ENCODE data around the gene AIG1. TPM values are rescaled to one million over a fixed set of nuclear protein-coding genes. Genes with fewer than 3 reads are reported as not detected.

The AIG1 gene
- total RNA-seq, 1 donor from 2014 or later: 60.6 TPM

DNA sequence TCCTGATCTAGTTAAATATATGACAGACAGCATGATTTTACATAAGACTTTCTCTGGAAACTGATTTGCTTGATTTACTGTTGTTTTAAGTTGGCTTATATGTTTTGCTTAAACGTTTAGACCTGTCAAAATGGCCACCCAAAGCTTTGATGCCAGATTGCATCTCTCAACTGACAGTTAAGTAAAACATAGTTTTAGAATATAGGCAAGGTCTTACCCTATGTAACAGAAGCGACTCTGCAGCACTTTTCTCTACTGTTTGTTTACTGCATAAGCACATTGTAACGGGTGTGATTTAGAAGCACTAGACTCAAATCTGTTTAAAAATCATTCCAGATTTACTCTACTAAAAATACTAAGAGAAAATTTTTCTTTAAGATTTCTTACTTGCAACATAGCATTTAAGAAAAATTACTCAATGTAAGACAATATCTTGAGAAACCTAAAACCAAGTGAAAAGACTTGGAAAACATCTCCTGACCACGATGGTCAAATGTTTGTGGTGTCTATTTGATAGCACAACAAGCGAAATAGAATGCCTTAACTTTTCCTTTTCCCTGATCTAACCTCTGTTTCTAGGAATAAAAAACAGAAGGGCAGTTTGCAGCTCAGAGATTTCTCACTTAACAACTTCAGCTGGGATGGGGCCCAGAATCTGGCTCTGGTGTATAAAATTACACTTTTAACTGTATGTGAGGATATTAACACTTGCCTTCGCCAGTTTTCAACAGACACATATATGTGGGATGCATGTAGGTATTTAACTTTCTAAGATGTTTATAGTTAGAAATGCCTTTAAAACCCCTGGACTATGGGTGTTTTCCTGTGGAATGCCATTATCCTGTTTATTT, 47.4 kb downstream of the AIG1 start:
- FAIRE-seq (no peak), DNase-seq (ENCODE audit: low read depth) (no peak)
- no peak overlapping the region for H3K4me3 ChIP-seq (ENCODE audit: low read depth, low read length)
- TF ChIP-seq, protein P1, sequence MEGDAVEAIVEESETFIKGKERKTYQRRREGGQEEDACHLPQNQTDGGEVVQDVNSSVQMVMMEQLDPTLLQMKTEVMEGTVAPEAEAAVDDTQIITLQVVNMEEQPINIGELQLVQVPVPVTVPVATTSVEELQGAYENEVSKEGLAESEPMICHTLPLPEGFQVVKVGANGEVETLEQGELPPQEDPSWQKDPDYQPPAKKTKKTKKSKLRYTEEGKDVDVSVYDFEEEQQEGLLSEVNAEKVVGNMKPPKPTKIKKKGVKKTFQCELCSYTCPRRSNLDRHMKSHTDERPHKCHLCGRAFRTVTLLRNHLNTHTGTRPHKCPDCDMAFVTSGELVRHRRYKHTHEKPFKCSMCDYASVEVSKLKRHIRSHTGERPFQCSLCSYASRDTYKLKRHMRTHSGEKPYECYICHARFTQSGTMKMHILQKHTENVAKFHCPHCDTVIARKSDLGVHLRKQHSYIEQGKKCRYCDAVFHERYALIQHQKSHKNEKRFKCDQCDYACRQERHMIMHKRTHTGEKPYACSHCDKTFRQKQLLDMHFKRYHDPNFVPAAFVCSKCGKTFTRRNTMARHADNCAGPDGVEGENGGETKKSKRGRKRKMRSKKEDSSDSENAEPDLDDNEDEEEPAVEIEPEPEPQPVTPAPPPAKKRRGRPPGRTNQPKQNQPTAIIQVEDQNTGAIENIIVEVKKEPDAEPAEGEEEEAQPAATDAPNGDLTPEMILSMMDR (IDR thresholded peaks at IDR 0.05; ENCODE audit: insufficient read depth, low read length, severe bottlenecking): no peak
- peaks cover 2% of the 10 kb centered on the region for H3K36me3 ChIP-seq (ENCODE audit: control insufficient read depth, insufficient read depth, low read length)
- no peaks in the 10 kb centered on the region for H3K27me3 ChIP-seq (ENCODE audit: control insufficient read depth, insufficient read depth, low read length)

GRCh38 chr6:143109196-143109595, 48.5 kb downstream of the AIG1 start:
- DNase-seq (ENCODE audit: low read depth) (no peak), FAIRE-seq (no peak)
- TF ChIP-seq, protein P1 (IDR thresholded peaks at IDR 0.05; ENCODE audit: insufficient read depth, low read length, severe bottlenecking): no peak
- peaks cover 2% of the 10 kb centered on the region for H3K36me3 ChIP-seq (ENCODE audit: control insufficient read depth, insufficient read depth, low read length)
- no peaks in the 10 kb centered on the region for H3K27me3 ChIP-seq (ENCODE audit: control insufficient read depth, insufficient read depth, low read length)
- no peak overlapping the region for H3K4me3 ChIP-seq (ENCODE audit: low read depth, low read length)

GRCh38 chr6:143110572-143110971, 49.9 kb downstream of the AIG1 start:
- no peak for FAIRE-seq
- TF ChIP-seq, protein P1 (IDR thresholded peaks at IDR 0.05; ENCODE audit: insufficient read depth, low read length, severe bottlenecking): no peak
- peak; percentile 24 for DNase-seq (ENCODE audit: low read depth)
- Histone ChIP-seq H3K27me3 (ENCODE audit: control insufficient read depth, insufficient read depth, low read length) (no peaks in the 10 kb centered on the region), H3K4me3 (ENCODE audit: low read depth, low read length) (no peak overlapping the region), H3K36me3 (ENCODE audit: control insufficient read depth, insufficient read depth, low read length) (peaks cover 2% of the 10 kb centered on the region)

DNA sequence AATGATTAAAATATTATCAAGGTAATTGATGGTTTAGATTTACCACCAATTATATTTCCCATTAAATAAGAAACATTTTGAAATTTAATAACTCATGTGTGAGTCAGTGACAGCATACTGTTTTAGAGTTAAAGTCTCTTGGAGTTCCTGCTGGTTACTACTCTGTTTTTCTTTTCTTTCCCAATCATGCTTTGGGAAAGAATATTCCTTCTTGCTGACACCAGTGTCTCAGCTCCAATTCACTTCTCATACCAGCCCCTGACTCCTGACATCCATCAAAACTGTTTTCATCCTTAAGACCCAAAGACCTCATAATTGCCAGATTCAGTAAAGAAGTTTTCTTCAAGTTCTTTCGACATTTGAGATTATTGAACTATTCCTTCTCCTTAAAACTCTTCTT, 50.3 kb downstream of the AIG1 start:
- FAIRE-seq (no peak), DNase-seq (ENCODE audit: low read depth) (peak; percentile 33)

DNA sequence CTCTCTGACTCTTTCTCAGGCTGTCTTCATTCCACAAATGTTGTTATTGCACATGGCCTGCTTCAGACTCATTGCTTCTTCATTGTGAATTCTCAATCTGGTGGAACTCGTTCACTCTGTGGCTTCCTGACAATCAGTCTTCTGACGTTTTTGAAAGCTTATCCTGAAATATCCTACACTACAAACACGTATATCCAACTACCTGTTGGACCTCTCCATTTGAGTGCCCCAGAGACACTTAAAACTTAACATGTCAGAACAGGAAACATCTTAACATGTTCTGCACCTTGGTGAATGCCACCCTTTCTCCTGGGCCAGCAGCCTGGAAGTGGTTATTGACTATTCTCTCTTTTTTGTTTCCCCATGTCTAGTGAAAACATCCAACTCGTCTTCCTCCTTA, 50.8 kb downstream of the AIG1 start:
- H3K36me3 ChIP-seq (ENCODE audit: control insufficient read depth, insufficient read depth, low read length): no peaks in the 10 kb centered on the region
- TF ChIP-seq, protein P1 (IDR thresholded peaks at IDR 0.05; ENCODE audit: insufficient read depth, low read length, severe bottlenecking): no peak
- H3K27me3 ChIP-seq (ENCODE audit: control insufficient read depth, insufficient read depth, low read length): no peaks in the 10 kb centered on the region
- H3K4me3 ChIP-seq (ENCODE audit: low read depth, low read length): no peak overlapping the region
- no peak for FAIRE-seq
- DNase-seq (ENCODE audit: low read depth): peak; percentile 53

More for the DNA sequence above, 50.3 kb downstream of the AIG1 start:
- H3K27me3 ChIP-seq (ENCODE audit: control insufficient read depth, insufficient read depth, low read length): no peaks in the 10 kb centered on the region
- TF ChIP-seq, protein P1 (IDR thresholded peaks at IDR 0.05; ENCODE audit: insufficient read depth, low read length, severe bottlenecking): no peak
- H3K36me3 ChIP-seq (ENCODE audit: control insufficient read depth, insufficient read depth, low read length): peaks cover 2% of the 10 kb centered on the region
- H3K4me3 ChIP-seq (ENCODE audit: low read depth, low read length): no peak overlapping the region

Data from bronchial epithelial cell (primary cell).